ENCODE measurements around the gene PPFIBP2.

Gene PPFIBP2

DNA sequence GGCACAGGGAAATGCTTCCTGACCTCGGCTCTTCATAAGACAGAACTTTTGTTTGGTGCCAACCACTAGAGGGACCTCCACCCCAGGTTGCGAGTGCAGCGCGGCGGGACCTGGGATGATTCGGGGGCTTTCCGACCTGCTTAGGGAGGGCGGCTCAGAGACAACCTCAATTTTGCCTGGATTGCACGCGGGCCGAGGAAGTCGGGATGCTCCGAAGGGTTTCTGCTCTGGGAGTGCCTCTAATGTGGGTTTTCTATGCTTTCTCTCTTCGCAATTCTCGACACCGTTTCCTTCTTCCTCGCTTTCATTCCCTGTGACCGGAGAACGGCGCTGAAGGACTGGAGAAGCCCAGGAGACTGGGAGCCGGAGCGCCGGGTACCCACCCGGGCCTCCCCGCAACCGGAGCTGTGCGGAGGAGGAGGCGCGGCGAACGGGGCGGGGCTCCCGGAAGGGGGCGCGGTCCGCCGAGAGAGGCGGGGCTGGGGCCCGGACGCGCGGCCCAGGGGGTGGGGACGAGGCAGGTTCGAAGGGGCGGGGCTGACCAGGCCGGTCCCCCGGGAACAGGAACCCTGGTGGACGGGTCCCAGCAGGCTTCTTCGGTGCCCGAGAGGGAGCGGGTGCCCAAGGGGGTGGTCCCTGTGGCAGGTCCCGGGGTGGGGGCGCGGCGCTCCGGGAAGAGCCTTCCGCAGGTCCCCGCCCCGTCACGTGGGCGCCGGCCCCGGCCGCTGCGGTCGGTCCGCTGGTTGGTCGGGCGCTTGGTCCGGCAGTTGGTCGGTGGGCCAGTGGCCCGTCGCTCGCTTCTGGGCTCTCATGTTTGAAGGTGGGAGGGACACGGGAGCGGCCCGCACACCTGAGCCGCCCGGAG lies at the start of gene PPFIBP2:
PPFIBP2 (plus strand) TSS at position 766 of the 865 bp plus-strand sequence. CDS start 35,477 bp downstream, outside the sequence.
- in situ Hi-C loops (cut with MboI; ENCODE audit: low sequenced_read_pairs), result no loop called here

GRCh38 chr11:7467652-7468051 lies 46.1 kb upstream of the PPFIBP2 start:
- in situ Hi-C loops (cut with MboI; ENCODE audit: low sequenced_read_pairs), result no loop called here

GRCh38 chr11:7469351-7469865 lies 44.4 kb upstream of the PPFIBP2 start:
- in situ Hi-C loops (cut with MboI; ENCODE audit: low sequenced_read_pairs), result no loop called here

DNA sequence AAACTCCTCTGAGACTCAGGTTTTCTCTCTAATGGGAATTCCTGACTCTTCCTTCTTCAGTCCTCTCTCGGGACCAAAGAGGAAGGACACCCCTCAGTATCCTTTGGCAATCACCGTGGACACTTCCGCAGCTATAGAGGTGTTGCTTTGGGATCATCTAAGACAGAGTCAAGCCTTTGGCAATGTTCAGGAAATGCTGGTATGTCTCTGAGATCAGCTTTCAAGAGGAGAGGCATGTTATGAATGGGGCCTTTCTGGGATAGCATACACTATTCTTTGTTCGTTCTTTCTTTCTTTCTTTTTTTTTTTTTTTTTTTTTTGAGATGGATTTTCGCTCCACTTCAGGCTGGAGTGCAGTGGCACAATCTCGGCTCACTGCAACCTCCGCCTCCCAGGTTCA lies 42.7 kb upstream of the PPFIBP2 start:
- in situ Hi-C loops (cut with MboI; ENCODE audit: low sequenced_read_pairs), result no loop called here

- in situ Hi-C loops (cut with MboI; ENCODE audit: low sequenced_read_pairs), result no loop called here
Observed at GRCh38 chr11:7473717-7474116, 40.1 kb upstream of the PPFIBP2 start.

- in situ Hi-C loops (cut with MboI; ENCODE audit: low sequenced_read_pairs), result no loop called here
Observed at GRCh38 chr11:7480113-7480512, 33.7 kb upstream of the PPFIBP2 start.

GRCh38 chr11:7484131-7484530 lies 29.7 kb upstream of the PPFIBP2 start:
- in situ Hi-C loops (cut with MboI; ENCODE audit: low sequenced_read_pairs), result no loop called here

DNA sequence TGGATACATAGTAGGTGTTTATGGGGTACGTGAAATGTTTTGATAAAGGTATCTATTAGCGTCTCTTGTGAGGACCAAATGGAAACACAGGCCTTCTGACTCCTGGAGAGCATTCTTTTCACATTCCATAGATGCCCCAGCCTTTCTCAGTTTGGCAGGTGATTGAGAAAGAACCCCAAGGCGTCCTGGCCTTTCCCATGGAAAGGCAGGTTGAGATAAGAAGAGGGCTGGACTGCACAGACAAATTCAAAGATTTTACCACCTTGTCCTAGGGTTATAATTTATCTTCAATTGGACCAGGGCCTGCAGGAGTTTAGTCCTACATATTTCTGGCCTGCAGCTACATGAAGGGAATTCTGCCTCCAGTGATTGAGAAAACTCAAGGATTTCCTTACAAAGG lies 29.2 kb upstream of the PPFIBP2 start:
- in situ Hi-C loops (cut with MboI; ENCODE audit: low sequenced_read_pairs), result no loop called here

DNA sequence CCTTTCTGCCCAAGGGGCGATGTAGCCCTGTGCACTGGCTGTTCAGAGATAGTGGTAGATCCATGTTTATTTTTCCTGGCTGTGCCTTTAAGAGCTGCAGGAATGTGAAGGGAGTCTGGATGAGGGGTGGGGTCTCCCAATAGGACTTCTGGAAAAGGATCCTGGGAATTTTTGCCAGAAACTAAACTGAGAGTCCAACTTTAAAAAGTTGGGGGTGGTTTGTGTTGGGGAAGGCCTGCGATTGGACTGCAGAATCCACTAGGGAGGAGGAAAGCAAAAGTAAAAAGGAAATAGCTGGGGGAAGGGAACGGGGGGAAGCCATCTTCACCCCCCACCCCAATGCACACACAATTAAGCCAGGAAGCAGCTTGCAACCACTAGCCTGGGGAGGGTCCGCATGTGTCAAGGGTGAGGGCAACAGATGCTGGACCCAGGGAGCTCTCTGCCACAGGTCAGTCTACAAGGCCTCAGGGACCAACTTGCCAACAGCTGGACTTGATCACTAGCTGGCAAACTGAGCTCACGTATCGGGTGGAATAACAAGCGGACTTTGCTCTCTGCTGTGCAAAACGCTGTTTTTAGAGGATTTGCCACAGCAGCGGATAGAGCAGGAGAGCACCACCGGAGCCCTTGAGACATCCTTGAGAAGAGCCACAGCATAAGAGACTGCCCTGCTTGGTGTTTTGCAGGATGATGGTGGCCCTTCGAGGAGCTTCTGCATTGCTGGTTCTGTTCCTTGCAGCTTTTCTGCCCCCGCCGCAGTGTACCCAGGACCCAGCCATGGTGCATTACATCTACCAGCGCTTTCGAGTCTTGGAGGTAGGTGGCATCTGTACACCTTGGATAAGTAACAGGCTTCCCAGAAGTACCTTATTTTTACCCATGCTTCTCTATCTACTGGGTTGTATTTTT lies 28.4 kb upstream of the PPFIBP2 start, which contains the start of gene OLFML1:
OLFML1 (plus strand) TSS at position 321 of the 912 bp plus-strand sequence; CDS start at position 691, 370 bp downstream.
- in situ Hi-C loops (cut with MboI; ENCODE audit: low sequenced_read_pairs), result no loop called here

DNA sequence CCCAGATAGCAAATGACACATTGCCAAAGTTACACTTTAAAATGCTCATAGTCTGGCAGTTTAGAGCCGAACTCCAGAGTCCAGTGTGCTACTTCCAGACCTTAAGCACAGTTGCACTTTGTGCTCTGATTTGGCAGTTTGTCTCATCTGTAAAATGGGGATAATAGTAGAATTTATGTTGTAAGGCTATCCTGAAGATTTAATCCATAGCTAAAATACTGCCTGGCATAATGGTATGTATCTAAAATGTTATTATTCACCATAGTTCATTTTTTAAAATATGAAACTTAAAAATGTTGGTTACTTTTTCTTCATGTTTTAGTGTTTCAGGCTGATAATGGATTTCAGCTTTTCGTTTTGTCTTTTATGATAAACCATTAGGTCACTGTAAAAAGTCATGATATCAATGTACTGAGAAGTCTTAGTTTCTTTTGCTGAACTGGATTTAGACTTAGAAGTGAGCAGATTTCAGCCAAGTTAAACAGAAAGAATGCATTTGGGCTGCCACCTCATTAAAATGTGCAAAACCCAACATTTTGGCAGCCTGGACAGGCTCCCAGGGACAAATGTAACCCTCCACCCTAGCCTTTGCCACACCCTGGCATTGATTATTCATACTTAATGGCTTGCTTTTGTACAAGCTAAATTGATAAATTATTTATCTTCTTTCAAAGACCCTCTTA lies 27.6 kb upstream of the PPFIBP2 start:
- in situ Hi-C loops (cut with MboI; ENCODE audit: low sequenced_read_pairs), result no loop called here

DNA sequence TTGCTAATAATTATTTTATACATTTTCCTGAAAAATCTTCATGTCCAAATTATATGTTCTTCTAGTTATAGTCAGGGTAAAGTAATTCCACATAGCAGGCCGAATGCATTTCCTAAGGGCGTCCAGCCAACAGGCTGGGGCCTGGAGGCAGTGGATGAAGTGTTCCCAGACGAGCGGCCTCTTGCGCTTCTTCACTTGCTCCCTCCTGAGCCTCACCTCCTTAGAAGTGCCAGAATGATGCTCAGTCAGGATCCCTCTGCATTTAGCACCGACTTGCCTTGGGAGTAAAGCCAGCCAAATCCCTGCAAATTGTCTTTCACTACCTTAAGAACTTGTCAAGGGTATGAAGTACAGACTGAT lies 27.0 kb upstream of the PPFIBP2 start:
- in situ Hi-C loops (cut with MboI; ENCODE audit: low sequenced_read_pairs), result no loop called here

- in situ Hi-C loops (cut with MboI; ENCODE audit: low sequenced_read_pairs), result no loop called here
Observed at GRCh38 chr11:7487360-7487759, 26.4 kb upstream of the PPFIBP2 start.

DNA sequence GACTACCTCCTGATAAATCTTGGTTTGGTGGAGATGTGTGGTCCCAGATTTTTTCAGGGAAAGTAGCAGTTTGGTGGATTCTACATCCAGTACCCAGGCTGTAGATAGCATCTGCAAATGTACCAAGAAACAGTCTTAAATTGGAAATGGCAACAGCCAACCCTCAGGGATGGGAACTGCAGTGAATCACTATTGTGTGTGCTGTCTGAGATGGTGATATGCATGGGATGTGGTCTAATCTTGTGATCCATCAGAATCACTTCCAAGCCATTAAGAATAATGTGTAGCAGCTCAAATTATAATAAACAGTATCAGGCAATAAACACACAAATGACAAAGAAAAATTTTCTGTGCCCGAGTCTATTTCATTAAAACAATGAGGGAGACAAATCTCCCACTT lies 25.1 kb upstream of the PPFIBP2 start:
- in situ Hi-C loops (cut with MboI; ENCODE audit: low sequenced_read_pairs), result no loop called here

GRCh38 chr11:7489376-7489775 lies 24.4 kb upstream of the PPFIBP2 start:
- in situ Hi-C loops (cut with MboI; ENCODE audit: low sequenced_read_pairs), result no loop called here

- in situ Hi-C loops (cut with MboI; ENCODE audit: low sequenced_read_pairs), result no loop called here
Observed at GRCh38 chr11:7490054-7490453, 23.7 kb upstream of the PPFIBP2 start.

- in situ Hi-C loops (cut with MboI; ENCODE audit: low sequenced_read_pairs), result no loop called here
Observed at GRCh38 chr11:7490535-7490934, 23.3 kb upstream of the PPFIBP2 start.

GRCh38 chr11:7492253-7492652 lies 21.5 kb upstream of the PPFIBP2 start:
- in situ Hi-C loops (cut with MboI; ENCODE audit: low sequenced_read_pairs), result no loop called here

DNA sequence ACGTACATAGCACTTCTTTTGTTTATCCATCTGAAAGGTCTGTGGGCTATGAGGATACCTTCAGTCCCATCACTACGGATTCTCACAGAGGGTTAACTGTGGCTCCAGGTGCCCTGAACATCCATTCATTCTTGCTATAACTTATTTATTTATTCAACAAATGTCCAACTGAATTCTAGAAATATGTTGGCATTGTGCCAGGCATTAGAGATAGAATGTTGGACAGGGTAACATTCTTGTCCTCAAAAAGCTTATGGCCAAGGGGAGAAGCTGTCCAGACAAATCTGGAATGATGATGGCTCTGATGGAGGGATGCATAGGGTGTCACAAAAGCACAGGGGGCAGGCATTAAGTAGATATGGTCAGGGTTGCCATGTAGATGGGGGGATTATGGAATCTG lies 20.1 kb upstream of the PPFIBP2 start:
- in situ Hi-C loops (cut with MboI; ENCODE audit: low sequenced_read_pairs), result no loop called here

GRCh38 chr11:7494086-7494745 lies 19.6 kb upstream of the PPFIBP2 start:
- in situ Hi-C loops (cut with MboI; ENCODE audit: low sequenced_read_pairs), result no loop called here

GRCh38 chr11:7495882-7496551 lies 17.8 kb upstream of the PPFIBP2 start:
- in situ Hi-C loops (cut with MboI; ENCODE audit: low sequenced_read_pairs), result no loop called here
